ENCODE measurements around the gene SNX7. TPM values are rescaled to one million over a fixed set of nuclear protein-coding genes. Genes with fewer than 3 reads are reported as not detected.

Gene SNX7
- total and polyA plus RNA-seq, 9 of the 15 experiments (the other 6 are each of a cell fraction or from before 2014, with no cell fraction given), result 0.09 TPM; not detected in 8

GRCh38 chr1:98733782-98734112 lies 72.2 kb downstream of the SNX7 start (continued):
- no peak for TF ChIP-seq ZBTB26 (CRISPR knock-in tag; IDR thresholded peaks at IDR 0.05)
- TF ChIP-seq HMG20B (CRISPR knock-in tag; IDR thresholded peaks at IDR 0.05), result no peak
- no peak for TF ChIP-seq ZNF76 (CRISPR knock-in tag; IDR thresholded peaks at IDR 0.05; ENCODE audit: borderline replicate concordance)
- TF ChIP-seq GATAD2A (IDR thresholded peaks at IDR 0.05), result no peak
- no peak for TF ChIP-seq DEAF1 (CRISPR knock-in tag; IDR thresholded peaks at IDR 0.05)
- TF ChIP-seq MAFG (tag; conservative IDR thresholded peaks at IDR 0.05), result no peak
- no peak for TF ChIP-seq RUNX1 (IDR thresholded peaks at IDR 0.05; ENCODE audit: low read depth)
- TF ChIP-seq CUX1 (CRISPR knock-in tag; IDR thresholded peaks at IDR 0.05), result no peak
- no peak for TF ChIP-seq MECOM (CRISPR knock-in tag; IDR thresholded peaks at IDR 0.05)
- no peak for TF ChIP-seq ZNF23 (CRISPR knock-in tag; IDR thresholded peaks at IDR 0.05)
